ENCODE data around the gene DUOXA2.

- no peak for TF ChIP-seq CTCF (IDR thresholded peaks at IDR 0.05)
- TF ChIP-seq POLR2AphosphoS5 (IDR thresholded peaks at IDR 0.05) = no peak
These were observed 15.0 kb downstream of the DUOXA2 start for GRCh38 chr15:45128971-45129639.

All from stomach (tissue), 4 donors.